ENCODE measurements around the gene UBE2E3.

Gene UBE2E3

GRCh38 chr2:181041661-181042060, 61.3 kb downstream of the UBE2E3 start:
- no peak for TF ChIP-seq CTCF (IDR thresholded peaks at IDR 0.05; ENCODE audit: low read depth, low read length, missing control alignments)
- DNase-seq (ENCODE audit: low read depth): no peak
- no peak overlapping the region for H3K4me3 ChIP-seq (ENCODE audit: low read depth, low read length)

- no peak for DNase-seq (ENCODE audit: low read depth)
- no peak overlapping the region for H3K4me3 ChIP-seq (ENCODE audit: low read depth, low read length)
- TF ChIP-seq CTCF (IDR thresholded peaks at IDR 0.05; ENCODE audit: low read depth, low read length, missing control alignments): no peak
These were observed 62.3 kb downstream of the UBE2E3 start for GRCh38 chr2:181042706-181043105.

GRCh38 chr2:181046833-181047232, 66.4 kb downstream of the UBE2E3 start:
- no peak for DNase-seq (ENCODE audit: low read depth)
- no peak for TF ChIP-seq CTCF (IDR thresholded peaks at IDR 0.05; ENCODE audit: low read depth, low read length, missing control alignments)
- no peak overlapping the region for H3K4me3 ChIP-seq (ENCODE audit: low read depth, low read length)

- no peak overlapping the region for H3K4me3 ChIP-seq (ENCODE audit: low read depth, low read length)
- no peak for DNase-seq (ENCODE audit: low read depth)
- no peak for TF ChIP-seq CTCF (IDR thresholded peaks at IDR 0.05; ENCODE audit: low read depth, low read length, missing control alignments)
These were observed 67.4 kb downstream of the UBE2E3 start for GRCh38 chr2:181047829-181048228.

GRCh38 chr2:181051861-181052522, 71.6 kb downstream of the UBE2E3 start:
- DNase-seq (ENCODE audit: low read depth): no peak
- no peak for TF ChIP-seq CTCF (IDR thresholded peaks at IDR 0.05; ENCODE audit: low read depth, low read length, missing control alignments)
- H3K4me3 ChIP-seq (ENCODE audit: low read depth, low read length): no peak overlapping the region

GRCh38 chr2:181052523-181052891, 72.1 kb downstream of the UBE2E3 start:
- no peak overlapping the region for H3K4me3 ChIP-seq (ENCODE audit: low read depth, low read length)
- no peak for TF ChIP-seq CTCF (IDR thresholded peaks at IDR 0.05; ENCODE audit: low read depth, low read length, missing control alignments)

GRCh38 chr2:181054256-181054655, 73.9 kb downstream of the UBE2E3 start:
- no peak for DNase-seq (ENCODE audit: low read depth)
- H3K4me3 ChIP-seq (ENCODE audit: low read depth, low read length): no peak overlapping the region
- TF ChIP-seq CTCF (IDR thresholded peaks at IDR 0.05; ENCODE audit: low read depth, low read length, missing control alignments): no peak

More at GRCh38 chr2:181052523-181052891, 72.1 kb downstream of the UBE2E3 start:
- DNase-seq (ENCODE audit: low read depth): no peak

Data from GM12864 (cell line).